Activated effector memory CD4-positive, alpha-beta T cell treated with anti-CD3 and anti-CD28 coated beads, Interleukin-2, amount 50 U/mL, for 16 hours (primary cell): Measurements from ENCODE around the gene PCP4.

Source experiments
- DNase-seq: peaks from one replicate; pipeline ENCODE4 v3.0.0-alpha.2; 2020

Gene PCP4

GRCh38 chr21:39976800-39977199, 109.6 kb downstream of the PCP4 start:
- no peak for DNase-seq
